K562 (cell line): Measurements from ENCODE around the gene PPP4C. TPM values are rescaled to one million over a fixed set of nuclear protein-coding genes. Genes with fewer than 3 reads are reported as not detected.

Source experiments
- ASH1L ChIP-seq: fragments of 450-650 bp; IDR thresholded peaks from 2 replicates; pipeline ENCODE4 v1.6.1; 2018; ENCODE audit warnings: borderline replicate concordance, mild to moderate bottlenecking, low read depth; ENCODE audit not compliant: partially characterized antibody
- ATF6 ChIP-seq: sonication (generic); formaldehyde crosslinking; IDR thresholded peaks from 2 replicates; pipeline ENCODE4 v1.4.0; 2020; ENCODE audit warnings: mild to moderate bottlenecking, missing genetic modification reagents
- DPF2 ChIP-seq: fragments of 450-650 bp; IDR thresholded peaks from 2 replicates; pipeline ENCODE4 v1.6.1; 2016
- ESRRB ChIP-seq: fragments of 250-450 bp; sonication (Bioruptor Pico); IDR thresholded peaks from 2 replicates; pipeline ENCODE4 v1.5.0; 2020; ENCODE audit warnings: mild to moderate bottlenecking, moderate library complexity, borderline replicate concordance
- GTF2A2 ChIP-seq: IDR thresholded peaks from 2 replicates; pipeline ENCODE4 v1.6.1; 2016; ENCODE audit warnings: mild to moderate bottlenecking, missing genetic modification characterization, missing compliant biosample characterization
- HMGXB4 ChIP-seq: sonication (generic); formaldehyde crosslinking; IDR thresholded peaks from 2 replicates; pipeline ENCODE4 v1.8.1; 2023; ENCODE audit warnings: mild to moderate bottlenecking, missing genetic modification reagents
- KDM1A ChIP-seq, 2 experiments: fragments of 450-650 bp; IDR thresholded peaks; 2 replicates each; pipeline ENCODE4 v1.6.1; 2016; ENCODE audit warnings: mild to moderate bottlenecking in 2 of 2
- MAZ ChIP-seq, 2 experiments: fragments of 450-650 bp in 1 of 2; sonication (generic) in 1 of 2; formaldehyde crosslinking; IDR thresholded peaks in 1 of 2; conservative IDR thresholded peaks in 1 of 2; 2 replicates each; pipeline versions ENCODE4 v1.4.0 to v1.5.0; 2020; ENCODE audit warnings: mild to moderate bottlenecking in 1 of 2, missing genetic modification reagents in 1 of 2
- MECOM ChIP-seq: fragments of 250-450 bp; sonication (Bioruptor Pico); IDR thresholded peaks from 2 replicates; pipeline ENCODE4 v1.8.0; 2022; ENCODE audit warnings: inconsistent platforms
- PML ChIP-seq: IDR thresholded peaks from 2 replicates; pipeline ENCODE4 v1.6.1; 2012; ENCODE audit warnings: low read length, inconsistent platforms
- PTBP1 ChIP-seq: fragments of 200-400 bp; formaldehyde crosslinking; IDR thresholded peaks from 2 replicates; pipeline ENCODE4 v1.6.1; 2017; ENCODE audit warnings: low read depth, low read length
- RBBP5 ChIP-seq: fragments of 200-600 bp; sonication (generic); IDR thresholded peaks from 2 replicates; pipeline ENCODE4 v1.6.1; 2012; ENCODE audit warnings: borderline replicate concordance, mild to moderate bottlenecking, low read length, control low read depth, inconsistent platforms; ENCODE audit not compliant: insufficient read depth, poor library complexity, severe bottlenecking
- SMAD1 ChIP-seq: fragments of 150-350 bp; IDR thresholded peaks from 2 replicates; pipeline ENCODE4 v1.6.1; 2014; ENCODE audit warnings: low read length, low read depth; ENCODE audit not compliant: partially characterized antibody
- SPI1 ChIP-seq: IDR thresholded peaks from 2 replicates; pipeline ENCODE4 v1.6.1; 2011; ENCODE audit warnings: low read depth, low read length, control low read depth, borderline replicate concordance
- TEAD4 ChIP-seq, 2 experiments: sonication (generic) in 1 of 2; formaldehyde crosslinking in 1 of 2; IDR thresholded peaks; 2 replicates each; pipeline versions ENCODE4 v1.6.1 to v1.8.0; 2012 to 2022; ENCODE audit warnings: borderline replicate concordance in 1 of 2, inconsistent platforms in 1 of 2, low read length in 1 of 2, mild to moderate bottlenecking in 1 of 2, missing genetic modification reagents in 1 of 2
- ZNF121 ChIP-seq: sonication (generic); formaldehyde crosslinking; conservative IDR thresholded peaks from 2 replicates; pipeline ENCODE4 v1.8.0; 2022; ENCODE audit warnings: missing genetic modification reagents
- polyA plus RNA-seq, 8 experiments: library from polyadenylated mRNA; depleted of rRNA in 4 of 8; stranded (reverse) in 5 of 8; unstranded in 3 of 8; fragments of >200 nt; fragmentation: Nextera tagmentation in 2 of 8; fragmentation: Illumina TruSeq in 1 of 8; extraction: Ambion mirVana in 2 of 8; extraction: Trizol in 1 of 8; gene quantifications; 2 replicates each; pipeline versions ENCODE4 v1.2.1 to v1.2.3, GENCODE V29; 2011 to 2014; ENCODE audit warnings: inconsistent platforms in 1 of 8, missing spikeins in 1 of 8
- total RNA-seq, 7 experiments: library from RNA; depleted of rRNA in 6 of 7; stranded (reverse); fragments of >200 nt in 6 of 7; fragmentation: Illumina TruSeq in 2 of 7; extraction: Trizol in 2 of 7; gene quantifications; 2 replicates each; pipeline versions ENCODE4 v1.2.1 to v1.2.3, GENCODE V29; 2011 to 2021; ENCODE audit warnings: low replicate concordance in 1 of 7
- TF ChIP-seq, protein P1 (sequence below): fragments of 450-650 bp; formaldehyde crosslinking; IDR thresholded peaks from 2 replicates; pipeline ENCODE4 v1.4.0; 2020; ENCODE audit warnings: mild to moderate bottlenecking, moderate library complexity
- TF ChIP-seq, protein P2 (sequence below): fragments of 450-650 bp; formaldehyde crosslinking; IDR thresholded peaks from 2 replicates; pipeline ENCODE4 v1.4.0; 2020; ENCODE audit warnings: mild to moderate bottlenecking, moderate library complexity

PPP4C gene
- total and polyA plus RNA-seq, 9 of the 15 experiments (the other 6 are each of a cell fraction or from before 2014, with no cell fraction given): 3.5 to 183 (median 131) TPM

- no peak for TF ChIP-seq RBBP5
- TF ChIP-seq HMGXB4 (CRISPR knock-in tag): no peak
- no peak for TF ChIP-seq SMAD1
- no peak for TF ChIP-seq MECOM (CRISPR knock-in tag)
- no peak for TF ChIP-seq ATF6
- TF ChIP-seq SPI1: 0 out of 2 replicates have a peak, but pooled peaks have one; percentile 13
- no peak for TF ChIP-seq DPF2
- peak; percentile 100 for TF ChIP-seq ZNF121 (CRISPR knock-in tag)
- no peak for TF ChIP-seq PML
- TF ChIP-seq, protein P1, sequence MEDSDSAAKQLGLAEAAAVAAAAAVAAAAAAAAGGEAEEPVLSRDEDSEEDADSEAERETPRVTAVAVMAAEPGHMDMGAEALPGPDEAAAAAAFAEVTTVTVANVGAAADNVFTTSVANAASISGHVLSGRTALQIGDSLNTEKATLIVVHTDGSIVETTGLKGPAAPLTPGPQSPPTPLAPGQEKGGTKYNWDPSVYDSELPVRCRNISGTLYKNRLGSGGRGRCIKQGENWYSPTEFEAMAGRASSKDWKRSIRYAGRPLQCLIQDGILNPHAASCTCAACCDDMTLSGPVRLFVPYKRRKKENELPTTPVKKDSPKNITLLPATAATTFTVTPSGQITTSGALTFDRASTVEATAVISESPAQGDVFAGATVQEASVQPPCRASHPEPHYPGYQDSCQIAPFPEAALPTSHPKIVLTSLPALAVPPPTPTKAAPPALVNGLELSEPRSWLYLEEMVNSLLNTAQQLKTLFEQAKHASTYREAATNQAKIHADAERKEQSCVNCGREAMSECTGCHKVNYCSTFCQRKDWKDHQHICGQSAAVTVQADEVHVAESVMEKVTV (CRISPR knock-in tag): no peak
- TF ChIP-seq, protein P2, sequence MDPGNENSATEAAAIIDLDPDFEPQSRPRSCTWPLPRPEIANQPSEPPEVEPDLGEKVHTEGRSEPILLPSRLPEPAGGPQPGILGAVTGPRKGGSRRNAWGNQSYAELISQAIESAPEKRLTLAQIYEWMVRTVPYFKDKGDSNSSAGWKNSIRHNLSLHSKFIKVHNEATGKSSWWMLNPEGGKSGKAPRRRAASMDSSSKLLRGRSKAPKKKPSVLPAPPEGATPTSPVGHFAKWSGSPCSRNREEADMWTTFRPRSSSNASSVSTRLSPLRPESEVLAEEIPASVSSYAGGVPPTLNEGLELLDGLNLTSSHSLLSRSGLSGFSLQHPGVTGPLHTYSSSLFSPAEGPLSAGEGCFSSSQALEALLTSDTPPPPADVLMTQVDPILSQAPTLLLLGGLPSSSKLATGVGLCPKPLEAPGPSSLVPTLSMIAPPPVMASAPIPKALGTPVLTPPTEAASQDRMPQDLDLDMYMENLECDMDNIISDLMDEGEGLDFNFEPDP (CRISPR knock-in tag): no peak
- no peak for TF ChIP-seq MAZ (CRISPR knock-in tag; conservative IDR thresholded peaks at IDR 0.05 in 1 of 2, IDR thresholded peaks at IDR 0.05 in 1 of 2)
- no peak for TF ChIP-seq ASH1L
- TF ChIP-seq TEAD4 (IDR thresholded peaks at IDR 0.05; ENCODE audit: low read length): no peak
- TF ChIP-seq TEAD4 (CRISPR knock-in tag; IDR thresholded peaks at IDR 0.05; ENCODE audit: borderline replicate concordance): no peak
- no peak for TF ChIP-seq GTF2A2 (tag)
- no peak for TF ChIP-seq ESRRB (CRISPR knock-in tag)
- peak in 1 of 2 experiments; percentile 50; a peak in 2 of 4 replicates for TF ChIP-seq KDM1A (IDR thresholded peaks at IDR 0.05)
- 0 out of 2 replicates have a peak, but pooled peaks have one; percentile 55 for TF ChIP-seq PTBP1
These were observed 11.5 kb downstream of the PPP4C start (continued) for GRCh38 chr16:30087181-30087898.
